Skeletal muscle tissue (tissue), 4 donors: Measurements from ENCODE around the gene PRMT7. TPM values are rescaled to one million over a fixed set of nuclear protein-coding genes. Genes with fewer than 3 reads are reported as not detected.

Experiments
- H3K27ac ChIP-seq: one replicate; pipeline ENCODE4 v1.7.0; 2013; ENCODE audit warnings: mild to moderate bottlenecking, low read depth, low read length, inconsistent platforms
- H3K27me3 ChIP-seq, 3 donors: one replicate each; pipeline ENCODE4 v1.7.0; 2013; ENCODE audit warnings: low read length in 3 of 3; ENCODE audit not compliant: control insufficient read depth in 3 of 3, insufficient read depth in 3 of 3
- H3K36me3 ChIP-seq, 3 donors: one replicate each; pipeline ENCODE4 v1.7.0; 2013; ENCODE audit warnings: low read length in 3 of 3; ENCODE audit not compliant: control insufficient read depth in 3 of 3, insufficient read depth in 3 of 3
- H3K4me1 ChIP-seq, 3 donors: one replicate each; pipeline ENCODE4 v1.7.0; 2013; ENCODE audit warnings: low read length in 3 of 3, mild to moderate bottlenecking in 3 of 3; ENCODE audit not compliant: control insufficient read depth in 3 of 3, insufficient read depth in 3 of 3
- H3K4me3 ChIP-seq, 3 donors: one replicate each; pipeline ENCODE4 v1.7.0; 2013; ENCODE audit warnings: low read length in 3 of 3
- H3K9ac ChIP-seq, 3 donors: one replicate each; pipeline ENCODE4 v1.7.0; 2013; ENCODE audit warnings: low read length in 3 of 3, mild to moderate bottlenecking in 3 of 3, moderate library complexity in 2 of 3, low read depth in 1 of 3
- H3K9me3 ChIP-seq, 3 donors: one replicate each; pipeline ENCODE4 v1.7.0; 2013; ENCODE audit warnings: low read length in 3 of 3; ENCODE audit not compliant: control insufficient read depth in 3 of 3
- total RNA-seq: library from RNA; depleted of rRNA; stranded (reverse); fragments of >200 nt; gene quantifications from one replicate; pipeline ENCODE4 v1.2.3, GENCODE V29; 2014
- donor health status: Osteomylitis.

PRMT7 gene
- total RNA-seq, 1 donor from 2014 or later: 49.1 TPM

- no peak overlapping the region for H3K9ac ChIP-seq
- H3K36me3 ChIP-seq: peaks cover 75 to 89% (median 79%) of the 10 kb centered on the region in 3 donors
- peaks cover 14 to 23% (median 18%) of the 10 kb centered on the region in 3 donors for H3K4me1 ChIP-seq
- H3K27ac ChIP-seq: no peak overlapping the region
- H3K9me3 ChIP-seq: no peaks in the 10 kb centered on the region
- no peaks in the 10 kb centered on the region for H3K27me3 ChIP-seq
- no peak overlapping the region for H3K4me3 ChIP-seq
Measured at GRCh38 chr16:68351991-68352431, 41.2 kb downstream of the PRMT7 start.

- H3K36me3 ChIP-seq: peaks cover 81 to 87% (median 81%) of the 10 kb centered on the region in 3 donors
- no peak overlapping the region for H3K27ac ChIP-seq
- no peaks in the 10 kb centered on the region for H3K9me3 ChIP-seq
- peaks cover 6 to 12% (median 10%) of the 10 kb centered on the region in 3 donors for H3K4me1 ChIP-seq
- no peak overlapping the region for H3K4me3 ChIP-seq
- H3K27me3 ChIP-seq: no peaks in the 10 kb centered on the region
- no peak overlapping the region for H3K9ac ChIP-seq
Measured at GRCh38 chr16:68353366-68353765, 42.5 kb downstream of the PRMT7 start.

DNA sequence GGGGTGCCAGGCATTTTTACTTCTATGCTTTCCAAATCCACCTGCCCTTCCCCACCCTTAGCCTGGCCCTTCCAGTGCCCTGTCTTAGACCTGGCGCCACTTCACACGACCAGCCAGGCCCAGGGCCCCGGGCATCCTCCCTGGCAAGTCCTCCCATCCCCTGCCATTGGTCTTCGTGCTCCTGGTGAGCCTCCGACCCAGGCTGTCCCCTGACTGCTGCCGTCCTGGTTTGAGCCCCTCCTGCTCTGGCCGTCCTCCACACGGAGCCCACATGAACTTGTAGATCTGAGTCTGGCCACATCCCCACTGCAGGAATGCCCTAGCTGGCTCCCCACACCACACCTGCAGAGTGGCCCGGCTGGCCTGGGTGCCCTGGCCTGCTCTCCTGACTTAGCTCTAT lies 44.0 kb downstream of the PRMT7 start:
- H3K27me3 ChIP-seq: no peaks in the 10 kb centered on the region

GRCh38 chr16:68355447-68356248 lies 44.8 kb downstream of the PRMT7 start:
- Histone ChIP-seq H3K4me3 (no peak overlapping the region), H3K27me3 (no peaks in the 10 kb centered on the region), H3K27ac (no peak overlapping the region), H3K36me3 (peaks cover 71 to 83% (median 78%) of the 10 kb centered on the region in 3 donors), H3K9ac (no peak overlapping the region), H3K4me1 (peaks cover 0 to 4% (median 3%) of the 10 kb centered on the region in 3 donors), H3K9me3 (no peaks in the 10 kb centered on the region)

More for the DNA sequence above, 44.0 kb downstream of the PRMT7 start:
- Histone ChIP-seq H3K9ac (no peak overlapping the region), H3K27ac (no peak overlapping the region), H3K36me3 (peaks cover 76 to 86% (median 78%) of the 10 kb centered on the region in 3 donors), H3K4me1 (peaks cover 0 to 4% (median 3%) of the 10 kb centered on the region in 3 donors), H3K9me3 (no peaks in the 10 kb centered on the region), H3K4me3 (no peak overlapping the region)

DNA sequence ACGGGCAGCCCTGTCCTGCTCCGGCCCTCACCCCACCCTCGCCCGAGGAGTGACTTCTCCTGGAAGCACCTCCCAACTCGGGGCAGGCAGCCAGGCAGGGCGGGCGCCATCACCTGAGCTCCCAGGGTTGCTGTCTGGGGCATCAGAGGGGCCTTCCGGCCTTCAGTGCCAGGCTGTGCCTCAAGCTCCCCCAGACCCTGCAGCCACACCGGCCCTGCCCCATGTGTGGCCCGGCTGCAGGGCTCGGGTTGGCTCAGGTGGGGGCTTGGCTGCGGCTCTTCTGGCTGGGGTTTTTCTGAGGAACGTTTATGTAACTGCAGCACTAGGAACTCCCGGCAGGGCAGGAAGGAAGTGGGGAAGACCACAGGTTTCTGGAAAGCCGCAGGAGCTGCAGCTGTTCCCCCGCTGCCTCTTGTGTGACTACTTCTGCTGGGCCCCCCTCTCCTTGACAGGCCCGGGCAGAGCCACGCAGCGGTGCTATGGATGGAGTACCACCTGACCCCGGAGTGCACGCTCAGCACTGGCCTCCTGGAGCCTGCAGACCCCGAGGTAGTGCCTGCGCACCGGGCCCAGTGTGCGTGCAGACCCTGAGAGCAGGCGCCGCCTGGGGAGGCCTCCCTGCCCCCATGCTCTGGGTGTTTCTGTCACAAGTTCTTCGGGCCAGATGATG lies 45.6 kb downstream of the PRMT7 start:
- Histone ChIP-seq H3K27ac (no peak overlapping the region), H3K9ac (no peak overlapping the region), H3K36me3 (peaks cover 67 to 86% (median 77%) of the 10 kb centered on the region in 3 donors), H3K9me3 (no peaks in the 10 kb centered on the region), H3K4me1 (peaks cover 0 to 4% (median 3%) of the 10 kb centered on the region in 3 donors), H3K27me3 (no peaks in the 10 kb centered on the region), H3K4me3 (no peak overlapping the region)

DNA sequence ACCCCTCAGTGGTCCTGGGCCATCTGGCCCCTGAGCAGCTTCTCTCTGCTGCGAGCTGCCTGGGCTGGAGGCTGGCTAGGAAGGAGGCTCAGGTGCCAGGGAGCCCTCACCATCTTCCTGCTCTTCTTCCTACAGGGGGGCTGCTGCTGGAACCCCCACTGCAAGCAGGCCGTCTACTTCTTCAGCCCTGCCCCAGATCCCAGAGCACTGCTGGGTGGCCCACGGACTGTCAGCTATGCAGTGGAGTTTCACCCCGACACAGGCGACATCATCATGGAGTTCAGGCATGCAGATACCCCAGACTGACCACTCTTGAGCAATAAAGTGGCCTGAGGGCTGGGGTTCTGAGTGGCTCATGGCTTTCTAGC lies 46.1 kb downstream of the PRMT7 start:
- peaks cover 0 to 4% (median 3%) of the 10 kb centered on the region in 3 donors for H3K4me1 ChIP-seq
- H3K9me3 ChIP-seq: no peaks in the 10 kb centered on the region
- H3K9ac ChIP-seq: no peak overlapping the region
- H3K36me3 ChIP-seq: peaks cover 62 to 80% (median 71%) of the 10 kb centered on the region in 3 donors
- H3K27ac ChIP-seq: no peak overlapping the region
- H3K27me3 ChIP-seq: no peaks in the 10 kb centered on the region
- H3K4me3 ChIP-seq: no peak overlapping the region

DNA sequence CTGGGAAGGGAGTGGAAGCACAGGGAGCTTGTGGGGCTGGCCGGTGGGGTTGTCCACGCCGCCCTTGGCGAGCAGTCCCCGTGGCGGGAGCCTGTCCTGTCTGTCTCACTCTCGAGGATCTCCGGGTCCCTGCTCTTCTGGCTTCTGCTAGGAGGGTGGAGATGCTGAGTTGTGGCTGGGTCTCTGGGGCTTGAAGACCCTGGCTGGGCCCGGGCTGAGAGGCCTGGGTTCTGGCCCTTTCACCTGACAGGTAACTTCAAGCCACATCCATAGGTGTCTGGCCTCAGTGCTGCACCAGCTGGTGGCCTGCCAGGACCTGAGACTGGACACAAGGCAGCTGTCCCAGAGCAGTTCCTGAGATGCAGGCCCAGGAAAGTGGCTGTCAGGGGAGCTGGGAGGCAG lies 46.7 kb downstream of the PRMT7 start:
- Histone ChIP-seq H3K36me3 (peaks cover 57 to 75% (median 66%) of the 10 kb centered on the region in 3 donors), H3K27me3 (no peaks in the 10 kb centered on the region), H3K27ac (no peak overlapping the region), H3K4me1 (peaks cover 0 to 4% (median 3%) of the 10 kb centered on the region in 3 donors), H3K4me3 (no peak overlapping the region), H3K9ac (no peak overlapping the region), H3K9me3 (no peaks in the 10 kb centered on the region)

- no peaks in the 10 kb centered on the region for H3K27me3 ChIP-seq
- H3K36me3 ChIP-seq: peaks cover 54 to 71% (median 63%) of the 10 kb centered on the region in 3 donors
- H3K9ac ChIP-seq: no peak overlapping the region
- H3K9me3 ChIP-seq: no peaks in the 10 kb centered on the region
- no peak overlapping the region for H3K4me3 ChIP-seq
- H3K4me1 ChIP-seq: peaks cover 0 to 4% (median 3%) of the 10 kb centered on the region in 3 donors
- H3K27ac ChIP-seq: no peak overlapping the region
Measured at GRCh38 chr16:68357923-68358322, 47.1 kb downstream of the PRMT7 start.

DNA sequence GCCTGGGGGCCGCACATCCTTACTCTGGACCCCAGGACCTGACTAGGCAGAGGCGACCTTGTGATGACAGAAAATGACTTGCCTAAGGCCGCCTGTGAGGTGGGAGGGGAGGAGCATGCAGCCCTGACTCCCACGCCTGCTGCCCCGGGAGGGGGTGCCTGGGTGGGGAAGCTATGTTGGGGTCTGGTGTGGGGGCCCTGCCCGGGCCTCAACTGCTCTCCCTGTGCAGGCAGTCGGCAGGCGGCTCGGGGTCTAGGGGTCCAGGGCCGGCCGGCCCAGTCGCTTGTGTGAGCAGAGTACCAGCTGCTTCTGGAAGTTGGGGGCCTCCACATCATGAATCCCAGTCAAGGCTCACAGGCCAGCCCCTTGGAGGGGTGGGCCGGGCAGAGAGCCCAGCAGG lies 48.1 kb downstream of the PRMT7 start:
- H3K4me1 ChIP-seq: peaks cover 0 to 4% (median 3%) of the 10 kb centered on the region in 3 donors
- H3K9me3 ChIP-seq: no peaks in the 10 kb centered on the region
- no peak overlapping the region for H3K27ac ChIP-seq
- no peak overlapping the region for H3K9ac ChIP-seq
- no peak overlapping the region for H3K4me3 ChIP-seq
- peaks cover 44 to 60% (median 53%) of the 10 kb centered on the region in 3 donors for H3K36me3 ChIP-seq
- peaks cover 0 to 3% (median 0%) of the 10 kb centered on the region in 3 donors for H3K27me3 ChIP-seq
